DMS 273 (cell line): ENCODE measurements around the gene ROR2.

Experiments
- DNase-seq: peaks from one replicate; lab custom pipeline; 2025; ENCODE audit not compliant: unreplicated experiment; lab: John Stamatoyannopoulos, UW

ROR2 gene

GRCh38 chr9:91778031-91778430 is 172.0 kb downstream of the ROR2 start:
- DNase-seq: peak; percentile 9

GRCh38 chr9:91777292-91777830 is 172.7 kb downstream of the ROR2 start:
- DNase-seq: no peak

- peak; percentile 75 for DNase-seq
These were observed 173.4 kb downstream of the ROR2 start for GRCh38 chr9:91776409-91777291.

DNA sequence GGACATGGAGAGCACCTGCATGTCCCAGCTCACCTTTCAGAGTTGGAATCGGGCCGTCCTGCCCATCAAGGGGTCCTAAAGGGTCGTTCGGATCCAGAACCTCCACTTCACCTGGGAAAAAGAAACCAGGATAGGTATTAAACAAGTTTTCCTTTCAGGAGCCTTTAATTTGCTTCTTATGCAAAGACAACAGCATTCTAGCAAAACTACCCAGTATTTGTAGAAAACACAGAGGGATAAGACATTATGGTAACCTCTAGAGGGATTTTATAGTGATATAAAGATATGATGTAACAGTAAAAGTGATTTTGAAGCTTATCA is 174.4 kb downstream of the ROR2 start:
- no peak for DNase-seq

- DNase-seq: peak; percentile 97
These were observed 174.9 kb downstream of the ROR2 start for GRCh38 chr9:91775011-91775707.

- DNase-seq: peak; percentile 33
These were observed 176.9 kb downstream of the ROR2 start for GRCh38 chr9:91773156-91773555.

DNA sequence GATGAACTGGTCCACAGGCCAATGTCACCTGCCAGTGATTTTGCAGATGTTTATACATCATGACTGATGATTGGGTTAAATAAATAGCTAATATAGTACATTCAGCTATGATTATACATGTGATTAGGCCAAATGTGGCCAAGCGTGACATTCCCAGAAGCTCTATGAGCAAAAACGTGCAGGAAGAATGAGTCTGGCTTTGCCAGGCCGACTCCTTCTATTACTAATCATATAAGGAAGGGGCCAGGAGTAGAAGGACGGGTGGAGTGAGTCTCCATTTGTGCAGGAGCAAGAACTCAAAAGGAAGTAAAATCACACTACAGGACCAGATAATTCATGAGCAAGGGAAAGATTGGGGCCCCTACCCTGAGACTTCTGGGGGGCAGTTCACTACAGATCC is 178.2 kb downstream of the ROR2 start:
- no peak for DNase-seq

DNA sequence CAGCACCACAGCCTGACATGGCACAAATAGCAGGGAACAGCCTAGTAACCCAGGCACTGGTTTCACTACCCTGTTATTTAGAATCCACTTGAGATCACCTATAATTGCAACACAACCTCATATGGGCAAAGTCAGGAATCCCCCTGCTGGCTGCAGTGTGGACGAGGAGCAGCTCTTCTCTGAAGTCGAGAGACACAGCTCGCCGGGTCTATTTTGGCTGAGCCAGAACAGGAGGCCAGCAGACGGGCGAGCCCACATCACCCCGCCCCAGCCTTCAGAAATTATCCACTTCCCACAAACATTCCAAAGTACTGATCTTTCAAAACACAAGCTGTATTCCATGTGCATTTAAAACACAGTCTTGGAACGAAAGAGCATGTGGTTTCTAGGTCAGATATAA is 179.0 kb downstream of the ROR2 start:
- peak; percentile 84 for DNase-seq

GRCh38 chr9:91770229-91770628 is 179.8 kb downstream of the ROR2 start:
- no peak for DNase-seq

DNA sequence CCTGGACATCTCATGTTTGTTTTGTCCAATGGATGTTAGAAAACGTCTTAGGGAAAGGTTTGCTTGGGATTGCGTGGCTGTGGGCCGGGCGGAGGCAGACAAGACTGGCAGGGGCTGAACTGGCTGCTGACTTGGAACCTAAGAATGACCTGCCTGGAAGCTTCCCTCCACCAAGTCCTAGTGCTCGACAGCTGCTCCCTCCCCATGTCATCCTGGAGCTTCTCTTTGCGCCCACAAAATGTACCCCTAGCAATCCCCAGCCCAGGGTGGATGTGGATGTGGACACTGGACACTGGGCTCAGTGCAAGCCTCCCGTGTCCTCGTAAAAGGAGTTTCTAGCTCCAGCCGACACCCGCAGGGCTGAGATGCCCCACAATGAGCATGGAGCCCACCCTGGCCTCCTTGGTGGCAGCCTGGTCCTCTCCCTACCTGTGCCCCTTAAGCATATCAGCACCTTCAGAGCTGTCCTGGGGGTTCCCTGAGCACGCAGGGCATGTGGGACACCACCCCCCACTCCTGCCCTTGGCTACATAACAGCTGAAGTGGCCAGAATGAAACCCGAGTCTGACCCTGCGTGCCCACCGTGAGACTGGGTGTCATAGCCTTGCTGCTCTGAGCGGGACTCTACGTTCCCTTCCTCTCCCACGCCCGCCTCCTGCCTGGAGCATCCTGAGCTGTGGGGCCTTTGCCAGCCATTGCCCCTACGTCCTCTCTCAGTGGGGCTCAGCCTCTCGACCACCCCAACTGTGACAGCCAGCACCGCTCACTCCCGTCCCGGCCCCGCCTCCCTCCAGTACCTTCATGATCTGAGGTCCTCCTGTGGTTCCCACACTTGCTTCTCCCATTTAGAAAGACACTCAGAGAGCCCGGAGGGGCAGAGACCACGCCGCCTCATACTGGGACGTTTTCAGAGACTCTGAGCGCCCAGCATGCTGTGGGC is 180.8 kb downstream of the ROR2 start:
- no peak for DNase-seq

GRCh38 chr9:91768507-91768906 is 181.5 kb downstream of the ROR2 start:
- DNase-seq: no peak

DNA sequence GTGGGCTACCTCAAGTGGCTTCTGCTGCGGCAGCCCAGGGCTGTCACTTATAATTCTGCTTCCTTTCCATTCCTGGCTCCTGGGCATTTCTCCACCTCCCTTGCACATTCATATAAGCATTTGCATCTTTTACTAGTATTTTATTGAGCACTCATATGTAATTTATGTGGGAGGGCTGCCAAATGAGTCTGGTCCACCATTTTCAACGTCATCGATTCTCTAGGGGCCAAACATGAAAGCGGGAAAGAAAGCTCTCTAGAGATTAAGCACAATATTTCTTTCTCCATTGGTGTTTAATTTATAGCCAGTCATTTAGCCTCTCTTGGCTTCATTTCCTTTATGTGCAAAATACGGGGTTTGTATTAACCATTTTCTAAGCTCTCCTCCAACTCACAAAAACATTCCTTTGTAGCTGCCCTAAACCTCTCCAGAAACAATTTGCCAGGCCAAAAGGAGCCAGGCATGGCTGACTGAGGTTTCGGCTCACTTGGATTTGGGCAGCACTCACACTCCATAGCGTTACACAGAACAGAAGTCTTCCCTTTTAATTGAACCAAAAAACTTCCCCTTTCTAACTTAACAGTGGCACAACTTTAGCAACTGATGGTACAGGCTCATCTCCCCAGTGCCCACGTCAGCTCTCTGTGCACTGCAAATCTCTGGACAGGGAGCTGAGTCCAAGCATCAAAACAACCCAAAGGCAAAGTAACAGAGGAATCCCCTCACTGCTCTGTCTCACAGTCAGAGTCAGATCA is 183.5 kb downstream of the ROR2 start:
- DNase-seq: no peak

- peak; percentile 26 for DNase-seq
These were observed 184.7 kb downstream of the ROR2 start for GRCh38 chr9:91765296-91765695.

DNA sequence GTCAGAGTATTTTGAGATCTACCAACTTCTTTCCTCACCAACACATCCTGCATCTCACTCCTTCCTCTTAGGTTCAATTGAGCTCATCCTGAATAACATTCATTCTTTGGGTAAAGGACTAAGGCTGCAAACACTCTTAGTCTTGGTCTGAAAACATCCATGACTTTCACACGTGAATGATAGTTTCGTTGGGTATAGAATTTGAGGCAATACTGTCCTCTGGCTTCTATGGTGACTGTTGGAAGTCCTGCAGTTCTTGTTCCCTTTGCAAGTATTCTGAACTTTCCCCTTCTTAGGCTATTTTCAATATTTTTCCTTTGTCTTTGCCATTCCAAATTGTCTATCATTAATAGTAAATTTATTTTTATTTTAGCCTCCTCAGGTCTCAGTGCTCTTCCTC is 185.4 kb downstream of the ROR2 start:
- no peak for DNase-seq

GRCh38 chr9:91761362-91761761 is 188.7 kb downstream of the ROR2 start:
- DNase-seq: no peak

GRCh38 chr9:91760906-91761305 is 189.1 kb downstream of the ROR2 start:
- no peak for DNase-seq

GRCh38 chr9:91758491-91758981 is 191.5 kb downstream of the ROR2 start:
- peak; percentile 82 for DNase-seq

- no peak for DNase-seq
These were observed 192.2 kb downstream of the ROR2 start for GRCh38 chr9:91757782-91758181.

DNA sequence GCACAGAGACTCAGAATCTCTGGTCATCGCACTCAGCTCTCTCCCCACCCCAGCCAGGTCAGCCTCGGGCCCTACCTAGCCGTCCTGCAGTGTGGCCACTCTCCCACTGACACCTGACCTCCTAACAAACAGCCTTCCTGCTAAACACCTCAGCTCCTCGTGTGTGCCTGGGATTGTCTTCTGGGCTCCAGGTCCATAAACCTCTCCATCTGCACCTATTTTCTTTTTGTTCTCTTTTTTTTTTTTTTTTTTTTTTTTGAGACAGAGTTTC is 193.6 kb downstream of the ROR2 start:
- DNase-seq: no peak

- DNase-seq: no peak
These were observed 194.1 kb downstream of the ROR2 start for GRCh38 chr9:91755761-91756509.
